Measurements from ENCODE around the gene NEK9. TPM values are rescaled to one million over a fixed set of nuclear protein-coding genes. Genes with fewer than 3 reads are reported as not detected.
A peak's percentile ranks its signal among the peaks of the same experiment; 100 is the strongest.

NEK9 gene
- total and polyA plus RNA-seq, 2 experiments from 2014 or later: 16.3 to 31.1 TPM

DNA sequence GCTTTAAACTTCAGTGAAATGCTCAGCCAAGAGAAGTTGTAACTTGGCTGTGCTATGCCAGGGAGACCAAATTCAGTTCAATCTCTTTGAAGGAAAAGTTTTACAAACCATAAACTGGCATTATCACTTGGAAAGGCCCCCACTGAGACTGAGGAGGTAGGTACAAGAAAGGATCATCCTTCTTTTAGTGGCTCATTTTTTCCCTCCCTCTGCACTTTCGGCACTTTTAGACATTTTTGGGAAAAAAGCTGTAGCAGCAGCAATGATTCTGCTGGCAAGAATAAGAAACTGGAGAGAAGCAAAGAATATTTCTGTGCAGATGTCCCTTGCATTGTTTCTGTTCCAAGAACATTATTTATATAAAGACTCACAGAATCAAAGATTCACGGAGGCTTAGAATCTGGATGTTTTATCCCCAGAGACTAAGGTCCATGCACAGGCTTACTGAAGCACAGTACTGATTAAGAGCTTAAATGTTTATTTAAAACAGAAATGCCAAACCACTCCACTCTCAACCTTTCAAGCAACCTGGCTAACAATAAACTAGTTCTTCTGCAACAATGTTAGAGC is 45.1 kb downstream of the NEK9 start:
- Mint-ChIP-seq H3K27me3 (ENCODE audit: insufficient read depth, low read depth, poor library complexity) (peaks cover 2% of the 10 kb centered on the region), H3K4me1 (no peaks in the 10 kb centered on the region), H3K36me3 (ENCODE audit: low read depth) (peaks cover 35% of the 10 kb centered on the region; the same call in 2 of the 3 replicates), H3K27ac (no peak overlapping the region), H3K9me3 (no peaks in the 10 kb centered on the region), H3K4me3 (no peak overlapping the region)
- H3K4me2 ChIP-seq: no peak overlapping the region
- H3K9me2 ChIP-seq (ENCODE audit: insufficient read depth): no peaks in the 10 kb centered on the region
- H3F3A ChIP-seq (replicated peaks; ENCODE audit: low read depth): no peaks in the 10 kb centered on the region
- TF ChIP-seq NANOG (IDR thresholded peaks at IDR 0.05; ENCODE audit: borderline replicate concordance): no peak
- TF ChIP-seq POLR2AphosphoS5 (IDR thresholded peaks at IDR 0.05; ENCODE audit: low read depth): no peak
- H3K4me3 ChIP-seq: no peak overlapping the region
- H2AFZ ChIP-seq: no peak overlapping the region
- peaks cover 13% of the 10 kb centered on the region; the same call in 1 of the 2 replicates for H3K36me3 ChIP-seq (ENCODE audit: insufficient read depth)
- no peaks in the 10 kb centered on the region for H3K4me1 ChIP-seq (ENCODE audit: insufficient read depth)
- H3K79me2 ChIP-seq (replicated peaks; ENCODE audit: insufficient read depth): no peaks in the 10 kb centered on the region
- no peak overlapping the region for H3K27ac ChIP-seq (ENCODE audit: low read depth)
- ATAC-seq: no peak
- H3K27me3 ChIP-seq (ENCODE audit: insufficient read depth): no peaks in the 10 kb centered on the region
- DNase-seq (ENCODE audit: low spot score): no peak
- 0 out of 2 replicates have a peak, but pooled peaks cover 6% of the 10 kb centered on the region for H4K20me1 ChIP-seq (replicated peaks; ENCODE audit: insufficient read depth)

DNA sequence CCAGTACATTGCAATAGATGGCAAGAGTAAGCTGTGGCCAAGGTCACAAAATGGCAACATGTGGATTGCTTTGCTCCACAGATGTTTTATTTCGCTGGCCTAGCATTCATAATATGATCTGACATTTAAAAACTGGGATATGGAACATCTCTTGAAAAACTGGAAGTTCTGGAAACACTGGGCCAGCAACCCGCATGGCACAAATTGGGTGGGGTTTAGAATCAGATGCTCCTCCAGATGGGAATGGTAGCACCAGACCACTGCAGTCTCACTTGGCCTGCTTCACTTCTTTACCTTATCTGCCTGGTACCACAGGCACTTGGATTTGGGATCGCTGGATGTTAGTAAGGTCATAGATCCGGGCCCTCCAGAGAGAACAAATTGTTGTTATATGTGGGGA is 47.3 kb downstream of the NEK9 start:
- Mint-ChIP-seq H3K4me3 (no peak overlapping the region), H3K4me1 (no peaks in the 10 kb centered on the region; the same call in 2 of the 3 replicates), H3K27me3 (ENCODE audit: insufficient read depth, low read depth, poor library complexity) (peaks cover 2% of the 10 kb centered on the region), H3K27ac (no peak overlapping the region), H3K36me3 (ENCODE audit: low read depth) (peaks cover 15% of the 10 kb centered on the region; the same call in 2 of the 3 replicates), H3K9me3 (no peaks in the 10 kb centered on the region)
- H3K36me3 ChIP-seq (ENCODE audit: insufficient read depth): no peaks in the 10 kb centered on the region
- H3K79me2 ChIP-seq (replicated peaks; ENCODE audit: insufficient read depth): no peaks in the 10 kb centered on the region
- no peak overlapping the region for H3K27ac ChIP-seq (ENCODE audit: low read depth)
- H3K4me2 ChIP-seq: no peak overlapping the region
- TF ChIP-seq, protein P1, sequence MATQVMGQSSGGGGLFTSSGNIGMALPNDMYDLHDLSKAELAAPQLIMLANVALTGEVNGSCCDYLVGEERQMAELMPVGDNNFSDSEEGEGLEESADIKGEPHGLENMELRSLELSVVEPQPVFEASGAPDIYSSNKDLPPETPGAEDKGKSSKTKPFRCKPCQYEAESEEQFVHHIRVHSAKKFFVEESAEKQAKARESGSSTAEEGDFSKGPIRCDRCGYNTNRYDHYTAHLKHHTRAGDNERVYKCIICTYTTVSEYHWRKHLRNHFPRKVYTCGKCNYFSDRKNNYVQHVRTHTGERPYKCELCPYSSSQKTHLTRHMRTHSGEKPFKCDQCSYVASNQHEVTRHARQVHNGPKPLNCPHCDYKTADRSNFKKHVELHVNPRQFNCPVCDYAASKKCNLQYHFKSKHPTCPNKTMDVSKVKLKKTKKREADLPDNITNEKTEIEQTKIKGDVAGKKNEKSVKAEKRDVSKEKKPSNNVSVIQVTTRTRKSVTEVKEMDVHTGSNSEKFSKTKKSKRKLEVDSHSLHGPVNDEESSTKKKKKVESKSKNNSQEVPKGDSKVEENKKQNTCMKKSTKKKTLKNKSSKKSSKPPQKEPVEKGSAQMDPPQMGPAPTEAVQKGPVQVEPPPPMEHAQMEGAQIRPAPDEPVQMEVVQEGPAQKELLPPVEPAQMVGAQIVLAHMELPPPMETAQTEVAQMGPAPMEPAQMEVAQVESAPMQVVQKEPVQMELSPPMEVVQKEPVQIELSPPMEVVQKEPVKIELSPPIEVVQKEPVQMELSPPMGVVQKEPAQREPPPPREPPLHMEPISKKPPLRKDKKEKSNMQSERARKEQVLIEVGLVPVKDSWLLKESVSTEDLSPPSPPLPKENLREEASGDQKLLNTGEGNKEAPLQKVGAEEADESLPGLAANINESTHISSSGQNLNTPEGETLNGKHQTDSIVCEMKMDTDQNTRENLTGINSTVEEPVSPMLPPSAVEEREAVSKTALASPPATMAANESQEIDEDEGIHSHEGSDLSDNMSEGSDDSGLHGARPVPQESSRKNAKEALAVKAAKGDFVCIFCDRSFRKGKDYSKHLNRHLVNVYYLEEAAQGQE (IDR thresholded peaks at IDR 0.05; ENCODE audit: unreplicated experiment): no peak
- TF ChIP-seq NANOG (IDR thresholded peaks at IDR 0.05; ENCODE audit: borderline replicate concordance): no peak
- TF ChIP-seq EZH2 (IDR thresholded peaks at IDR 0.05; ENCODE audit: low read depth, unreplicated experiment): no peak
- no peak for TF ChIP-seq JUNB (IDR thresholded peaks at IDR 0.05; ENCODE audit: unreplicated experiment)
- H4K20me1 ChIP-seq (replicated peaks; ENCODE audit: insufficient read depth): 0 out of 2 replicates have a peak, but pooled peaks cover 4% of the 10 kb centered on the region
- DNase-seq (ENCODE audit: low spot score): no peak
- no peak for ATAC-seq
- H3K4me1 ChIP-seq (ENCODE audit: insufficient read depth): no peaks in the 10 kb centered on the region
- H3F3A ChIP-seq (replicated peaks; ENCODE audit: low read depth): no peaks in the 10 kb centered on the region
- no peaks in the 10 kb centered on the region for H3K9me2 ChIP-seq (ENCODE audit: insufficient read depth)
- H3K4me3 ChIP-seq: no peak overlapping the region
- H2AFZ ChIP-seq: no peak overlapping the region
- H3K27me3 ChIP-seq (ENCODE audit: insufficient read depth): no peaks in the 10 kb centered on the region

DNA sequence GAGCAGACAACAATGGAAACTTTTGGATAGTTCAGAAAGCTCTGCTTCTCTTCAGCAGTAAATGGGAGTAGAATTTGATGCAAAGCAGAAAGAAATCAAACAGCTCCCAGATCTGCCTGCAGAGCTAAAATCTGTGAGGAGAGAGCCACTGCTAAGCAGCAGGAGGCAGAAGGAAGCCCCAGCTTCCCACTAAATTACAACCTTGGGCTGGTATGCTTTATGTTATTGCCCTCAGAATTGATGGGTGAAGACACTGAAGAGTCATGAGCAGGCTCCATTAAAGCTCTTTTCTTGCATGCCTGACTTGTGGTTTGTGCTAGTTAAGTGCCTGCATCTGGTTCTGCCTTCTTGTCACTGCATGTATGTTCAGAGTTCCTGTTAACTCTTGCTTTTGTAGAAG is 49.1 kb downstream of the NEK9 start:
- peaks cover 5% of the 10 kb centered on the region; the same call in 1 of the 3 replicates for H3K36me3 Mint-ChIP-seq (ENCODE audit: low read depth)
- H3K27ac Mint-ChIP-seq: 0 out of 2 replicates have a peak overlapping the region, but pooled peaks have one; percentile 34
- H3K9me2 ChIP-seq (ENCODE audit: insufficient read depth): no peaks in the 10 kb centered on the region
- H3K4me3 Mint-ChIP-seq: no peak overlapping the region
- no peaks in the 10 kb centered on the region for H3K4me1 ChIP-seq (ENCODE audit: insufficient read depth)
- no peak for DNase-seq (ENCODE audit: low spot score)
- no peaks in the 10 kb centered on the region for H4K20me1 ChIP-seq (replicated peaks; ENCODE audit: insufficient read depth)
- H3K36me3 ChIP-seq (ENCODE audit: insufficient read depth): no peaks in the 10 kb centered on the region
- H3K27ac ChIP-seq (ENCODE audit: low read depth): no peak overlapping the region
- ATAC-seq: no peak
- no peak overlapping the region for H2AFZ ChIP-seq
- TF ChIP-seq CREB1 (CRISPR knock-in tag; IDR thresholded peaks at IDR 0.05; ENCODE audit: low read depth) (no peak), STAT1 (IDR thresholded peaks at IDR 0.05; ENCODE audit: unreplicated experiment) (no peak), ZNF114 (CRISPR knock-in tag; IDR thresholded peaks at IDR 0.05) (no peak), ZNF331 (CRISPR knock-in tag; IDR thresholded peaks at IDR 0.05; ENCODE audit: low read depth) (no peak), EZH2phosphoT487 (IDR thresholded peaks at IDR 0.05; ENCODE audit: unreplicated experiment) (no peak)
- TF ChIP-seq, protein P2, sequence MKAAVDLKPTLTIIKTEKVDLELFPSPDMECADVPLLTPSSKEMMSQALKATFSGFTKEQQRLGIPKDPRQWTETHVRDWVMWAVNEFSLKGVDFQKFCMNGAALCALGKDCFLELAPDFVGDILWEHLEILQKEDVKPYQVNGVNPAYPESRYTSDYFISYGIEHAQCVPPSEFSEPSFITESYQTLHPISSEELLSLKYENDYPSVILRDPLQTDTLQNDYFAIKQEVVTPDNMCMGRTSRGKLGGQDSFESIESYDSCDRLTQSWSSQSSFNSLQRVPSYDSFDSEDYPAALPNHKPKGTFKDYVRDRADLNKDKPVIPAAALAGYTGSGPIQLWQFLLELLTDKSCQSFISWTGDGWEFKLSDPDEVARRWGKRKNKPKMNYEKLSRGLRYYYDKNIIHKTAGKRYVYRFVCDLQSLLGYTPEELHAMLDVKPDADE (IDR thresholded peaks at IDR 0.05): no peak
- TF ChIP-seq, protein P1 (IDR thresholded peaks at IDR 0.05; ENCODE audit: unreplicated experiment): no peak
- H3K9me3 Mint-ChIP-seq: no peaks in the 10 kb centered on the region
- no peaks in the 10 kb centered on the region for H3K27me3 ChIP-seq (ENCODE audit: insufficient read depth)
- H3K4me1 Mint-ChIP-seq: no peaks in the 10 kb centered on the region; the same call in 2 of the 3 replicates
- H3K27me3 Mint-ChIP-seq (ENCODE audit: insufficient read depth, low read depth, poor library complexity): peaks cover 2% of the 10 kb centered on the region
- no peak overlapping the region for H3K4me3 ChIP-seq
- H3F3A ChIP-seq (replicated peaks; ENCODE audit: low read depth): no peaks in the 10 kb centered on the region
- H3K4me2 ChIP-seq: no peak overlapping the region
- no peaks in the 10 kb centered on the region for H3K79me2 ChIP-seq (replicated peaks; ENCODE audit: insufficient read depth)
